Liver (tissue), 9 donors: ENCODE results near the gene REPS2. TPM values are rescaled to one million over a fixed set of nuclear protein-coding genes. Genes with fewer than 3 reads are reported as not detected.

Experiments
- DNase-seq: peaks from one replicate; pipeline ENCODE4 v3.0.0-alpha.2; 2017; ENCODE audit warnings: low spot score
- H3K27ac ChIP-seq, 2 donors: one replicate each; pipeline ENCODE4 v1.7.0; 2013; ENCODE audit warnings: inconsistent platforms in 2 of 2, low read length in 2 of 2, control low read depth in 1 of 2, low read depth in 1 of 2, mild to moderate bottlenecking in 1 of 2
- H3K27me3 ChIP-seq, 4 donors: one replicate each; pipeline versions ENCODE4 v1.6.1 to v1.7.0; 2013; ENCODE audit warnings: low read length in 3 of 4, inconsistent platforms in 1 of 4, mild to moderate bottlenecking in 1 of 4, moderate library complexity in 1 of 4; ENCODE audit not compliant: control insufficient read depth in 4 of 4, insufficient read depth in 4 of 4
- H3K36me3 ChIP-seq, 4 donors: one replicate each; pipeline versions ENCODE4 v1.6.1 to v1.7.0; 2013; ENCODE audit warnings: low read length in 3 of 4, mild to moderate bottlenecking in 3 of 4, low read depth in 1 of 4, moderate library complexity in 1 of 4; ENCODE audit not compliant: control insufficient read depth in 4 of 4, insufficient read depth in 3 of 4
- H3K4me1 ChIP-seq, 4 donors: one replicate each; pipeline versions ENCODE4 v1.6.1 to v1.7.0; 2013; ENCODE audit warnings: low read length in 3 of 4, mild to moderate bottlenecking in 3 of 4, moderate library complexity in 1 of 4; ENCODE audit not compliant: control insufficient read depth in 4 of 4, insufficient read depth in 4 of 4
- H3K4me3 ChIP-seq, 3 donors: one replicate each; pipeline versions ENCODE4 v1.6.1 to v1.7.0; 2013; ENCODE audit warnings: low read length in 3 of 3, control low read depth in 1 of 3, low read depth in 1 of 3, mild to moderate bottlenecking in 1 of 3
- H3K9ac ChIP-seq, 2 donors: one replicate each; pipeline ENCODE4 v1.7.0; 2013; ENCODE audit warnings: low read length in 2 of 2, mild to moderate bottlenecking in 2 of 2, moderate library complexity in 2 of 2, control low read depth in 1 of 2, low read depth in 1 of 2
- H3K9me3 ChIP-seq, 4 donors: one replicate each; pipeline versions ENCODE4 v1.6.1 to v1.7.0; 2013; ENCODE audit warnings: low read length in 3 of 4; ENCODE audit not compliant: control insufficient read depth in 4 of 4
- ATF3 ChIP-seq: IDR thresholded peaks from 2 replicates; pipeline ENCODE4 v1.6.1; 2016; ENCODE audit warnings: antibody characterized with exemption
- CTCF ChIP-seq: fragments of 150-350 bp; IDR thresholded peaks from 2 replicates; pipeline ENCODE4 v1.5.1; 2017; ENCODE audit warnings: improper control_type of control experiment, low read depth, low read length; ENCODE audit not compliant: missing input control
- FOXA1 ChIP-seq: IDR thresholded peaks from 2 replicates; pipeline ENCODE4 v1.6.1; 2016; ENCODE audit warnings: antibody characterized with exemption
- FOXA2 ChIP-seq: IDR thresholded peaks from 2 replicates; pipeline ENCODE4 v1.6.1; 2016; ENCODE audit warnings: antibody characterized with exemption
- HNF4A ChIP-seq, 2 donors: conservative IDR thresholded peaks; 2 replicates each; pipeline ENCODE4 v1.6.1; 2016; ENCODE audit warnings: antibody characterized with exemption in 2 of 2, mild to moderate bottlenecking in 2 of 2
- HNF4G ChIP-seq: IDR thresholded peaks from 2 replicates; pipeline ENCODE4 v1.6.1; 2016; ENCODE audit warnings: antibody characterized with exemption
- JUND ChIP-seq, 2 donors: IDR thresholded peaks; 2 replicates each; pipeline ENCODE4 v1.6.1; 2016; ENCODE audit warnings: antibody characterized with exemption in 2 of 2
- NR2F2 ChIP-seq: IDR thresholded peaks from 2 replicates; pipeline ENCODE4 v1.6.1; 2016; ENCODE audit warnings: antibody characterized with exemption
- RAD21 ChIP-seq, 2 donors: IDR thresholded peaks; 2 replicates each; pipeline ENCODE4 v1.6.1; 2016; ENCODE audit warnings: antibody characterized with exemption in 2 of 2, mild to moderate bottlenecking in 2 of 2
- RXRA ChIP-seq, 2 donors: IDR thresholded peaks; 2 replicates each; pipeline ENCODE4 v1.6.1; 2017 to 2018; ENCODE audit warnings: antibody characterized with exemption in 2 of 2, mild to moderate bottlenecking in 1 of 2
- SP1 ChIP-seq: IDR thresholded peaks from 2 replicates; pipeline ENCODE4 v1.6.1; 2018; ENCODE audit warnings: antibody characterized with exemption, mild to moderate bottlenecking
- YY1 ChIP-seq: IDR thresholded peaks from 2 replicates; pipeline ENCODE4 v1.6.1; 2016; ENCODE audit warnings: antibody characterized with exemption, mild to moderate bottlenecking
- WGBS: extraction: QIAGEN DNeasy Blood & Tissue Kit; methylation state at CpG from one replicate; pipeline ENCODE4 v1.1.7; 2013; 5-methylcytosine and 5-hydroxymethylcytosine counted together
- polyA plus RNA-seq, 2 donors: library from polyadenylated mRNA; stranded (reverse) in 1 of 2; unstranded in 1 of 2; fragments of 200-250 nt in 1 of 2; fragments of >200 nt in 1 of 2; fragmentation: Nextera tagmentation in 1 of 2; extraction: Ambion mirVana in 1 of 2; gene quantifications; one replicate each; pipeline versions ENCODE4 v1.2.1 to v1.2.3, GENCODE V29; 2013 to 2015
- total RNA-seq, 2 donors: library from RNA; depleted of rRNA; stranded (reverse); fragments of >200 nt; gene quantifications; one replicate each; pipeline ENCODE4 v1.2.3, GENCODE V29; 2014
- TF ChIP-seq, protein P1 (sequence below): IDR thresholded peaks from 2 replicates; pipeline ENCODE4 v1.6.1; 2016; ENCODE audit warnings: antibody characterized with exemption
- TF ChIP-seq, protein P2 (sequence below): IDR thresholded peaks from 2 replicates; pipeline ENCODE4 v1.6.1; 2016; ENCODE audit warnings: antibody characterized with exemption
- donor health status: healthy.
- donor health status: healthy.
- donor health status: healthy.
- donor health status: healthy.
- donor health status: healthy.

Gene REPS2
- total and polyA plus RNA-seq, 4 donors, result 3.5 to 10.7 (median 6.2) TPM

- Histone ChIP-seq H3K27me3 (no peaks in the 10 kb centered on the region), H3K4me3 (no peak overlapping the region), H3K4me1 (no peaks in the 10 kb centered on the region), H3K9ac (no peak overlapping the region), H3K27ac (no peak overlapping the region), H3K9me3 (no peaks in the 10 kb centered on the region), H3K36me3 (no peaks in the 10 kb centered on the region)
- DNase-seq, result no peak
- TF ChIP-seq HNF4A (conservative IDR thresholded peaks at IDR 0.05) (no peak), ATF3 (no peak), FOXA2 (no peak), SP1 (no peak), NR2F2 (no peak), YY1 (no peak)
- TF ChIP-seq, protein P1, sequence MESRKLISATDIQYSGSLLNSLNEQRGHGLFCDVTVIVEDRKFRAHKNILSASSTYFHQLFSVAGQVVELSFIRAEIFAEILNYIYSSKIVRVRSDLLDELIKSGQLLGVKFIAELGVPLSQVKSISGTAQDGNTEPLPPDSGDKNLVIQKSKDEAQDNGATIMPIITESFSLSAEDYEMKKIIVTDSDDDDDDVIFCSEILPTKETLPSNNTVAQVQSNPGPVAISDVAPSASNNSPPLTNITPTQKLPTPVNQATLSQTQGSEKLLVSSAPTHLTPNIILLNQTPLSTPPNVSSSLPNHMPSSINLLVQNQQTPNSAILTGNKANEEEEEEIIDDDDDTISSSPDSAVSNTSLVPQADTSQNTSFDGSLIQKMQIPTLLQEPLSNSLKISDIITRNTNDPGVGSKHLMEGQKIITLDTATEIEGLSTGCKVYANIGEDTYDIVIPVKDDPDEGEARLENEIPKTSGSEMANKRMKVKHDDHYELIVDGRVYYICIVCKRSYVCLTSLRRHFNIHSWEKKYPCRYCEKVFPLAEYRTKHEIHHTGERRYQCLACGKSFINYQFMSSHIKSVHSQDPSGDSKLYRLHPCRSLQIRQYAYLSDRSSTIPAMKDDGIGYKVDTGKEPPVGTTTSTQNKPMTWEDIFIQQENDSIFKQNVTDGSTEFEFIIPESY, result no peak
These were observed 95.6 kb downstream of the REPS2 start for GRCh38 chrX:17042037-17042436.

- Histone ChIP-seq H3K9me3 (no peaks in the 10 kb centered on the region), H3K9ac (no peak overlapping the region), H3K27ac (no peak overlapping the region), H3K36me3 (peaks cover 0 to 2% (median 0%) of the 10 kb centered on the region in 4 donors), H3K4me3 (no peak overlapping the region), H3K4me1 (no peaks in the 10 kb centered on the region), H3K27me3 (no peaks in the 10 kb centered on the region)
- DNase-seq, result peak; percentile 49
- TF ChIP-seq HNF4A (conservative IDR thresholded peaks at IDR 0.05) (no peak), CTCF (peak; percentile 86), RAD21 (IDR thresholded peaks at IDR 0.05) (peak; percentile 88 to 94)
- 26% methylated on average over 5 of the region's 5 CpGs for WGBS
These were observed 100.1 kb downstream of the REPS2 start for GRCh38 chrX:17046478-17047097.

GRCh38 chrX:17047224-17047623 lies 100.8 kb downstream of the REPS2 start:
- 84% methylated on average over 7 of the region's 7 CpGs for WGBS
- Histone ChIP-seq H3K27me3 (no peaks in the 10 kb centered on the region), H3K27ac (no peak overlapping the region)
- TF ChIP-seq HNF4G (no peak), ATF3 (no peak), JUND (IDR thresholded peaks at IDR 0.05) (no peak), HNF4A (conservative IDR thresholded peaks at IDR 0.05) (no peak), NR2F2 (no peak), FOXA1 (no peak), CTCF (no peak), RXRA (IDR thresholded peaks at IDR 0.05) (no peak)
- TF ChIP-seq, protein P1, result no peak
- TF ChIP-seq, protein P2, sequence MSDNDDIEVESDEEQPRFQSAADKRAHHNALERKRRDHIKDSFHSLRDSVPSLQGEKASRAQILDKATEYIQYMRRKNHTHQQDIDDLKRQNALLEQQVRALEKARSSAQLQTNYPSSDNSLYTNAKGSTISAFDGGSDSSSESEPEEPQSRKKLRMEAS, result no peak

More at GRCh38 chrX:17047224-17047623, 100.8 kb downstream of the REPS2 start:
- Histone ChIP-seq H3K4me1 (no peaks in the 10 kb centered on the region), H3K9ac (no peak overlapping the region), H3K9me3 (no peaks in the 10 kb centered on the region), H3K36me3 (peaks cover 0 to 2% (median 0%) of the 10 kb centered on the region in 4 donors), H3K4me3 (no peak overlapping the region)
- no peak for DNase-seq
